Panc1 (cell line): Measurements from ENCODE around the gene UGT2A1. TPM values are rescaled to one million over a fixed set of nuclear protein-coding genes. Genes with fewer than 3 reads are reported as not detected.
"Not testable (repeated sequence)": the region's sequence is repeated elsewhere in the genome, so short reads cannot be mapped to it uniquely, and the experiment has no call there.

Experiments used
- ATAC-seq: fragments of 200-7000 bp; cut with Tn5 transposase; 2 replicates; pipeline ENCODE4 v1.9.1; 2020; ENCODE audit warnings: mild to moderate bottlenecking, moderate library complexity
- BruUV-seq: library from RNA; stranded (reverse); fragments of 400-500 nt; replicated peaks from 2 replicates; lab custom pipeline; 2021; lab: Mats Ljungman, UMichigan
- CTCF ChIA-PET: fragments of 300-600 bp; sonication (Branson Sonifier 250); formaldehyde crosslinking; loops from one replicate; lab custom pipeline; 2022; ENCODE audit warnings: antibody characterized with exemption; lab: Charles Lee
- POLR2A ChIA-PET: fragments of 300-600 bp; sonication (Branson Sonifier 250); formaldehyde crosslinking; loops from one replicate; lab custom pipeline; 2022; ENCODE audit warnings: antibody characterized with exemption; lab: Charles Lee
- DNase-seq: peaks from one replicate; pipeline ENCODE4 v3.0.0-alpha.2; 2010; ENCODE audit warnings: low read depth, low spot score
- H3K27ac ChIP-seq: 2 replicates; pipeline ENCODE4 v1.5.1; 2011; ENCODE audit warnings: mild to moderate bottlenecking, low read length, inconsistent platforms
- H3K27me3 ChIP-seq: fragments of 200-500 bp; sonication (Bioruptor generic); 2 replicates; pipeline ENCODE4 v1.6.0; 2014; ENCODE audit warnings: low read length, inconsistent platforms; ENCODE audit not compliant: control insufficient read depth, insufficient read depth
- H3K36me3 ChIP-seq: fragments of 200-500 bp; sonication (Bioruptor generic); 2 replicates; pipeline ENCODE4 v1.5.1; 2014; ENCODE audit warnings: inconsistent platforms, mild to moderate bottlenecking, low read length, moderate library complexity; ENCODE audit not compliant: control insufficient read depth, insufficient read depth
- H3K4me1 ChIP-seq: 2 replicates; pipeline ENCODE4 v1.5.1; 2011; ENCODE audit warnings: inconsistent platforms, mild to moderate bottlenecking, low read length, moderate library complexity; ENCODE audit not compliant: control insufficient read depth, insufficient read depth
- H3K4me3 ChIP-seq, 2 experiments: 2 replicates each; pipeline ENCODE4 v1.5.1; 2011 to 2012; ENCODE audit warnings: low read depth in 2 of 2, low read length in 2 of 2, mild to moderate bottlenecking in 2 of 2, inconsistent platforms in 1 of 2, moderate library complexity in 1 of 2
- H3K9me3 ChIP-seq: fragments of 200-500 bp; sonication (Bioruptor generic); 2 replicates; pipeline ENCODE4 v1.5.1; 2014; ENCODE audit warnings: low read depth, mild to moderate bottlenecking, inconsistent platforms, low read length, moderate library complexity; ENCODE audit not compliant: control insufficient read depth, insufficient read depth
- CTCF ChIP-seq: fragments of 450-650 bp; IDR thresholded peaks from 2 replicates; pipeline ENCODE4 v1.5.1; 2017; ENCODE audit warnings: mild to moderate bottlenecking
- POLR2AphosphoS5 ChIP-seq: IDR thresholded peaks from 2 replicates; pipeline ENCODE4 v1.6.1; 2012; ENCODE audit warnings: mild to moderate bottlenecking, low read depth, low read length, moderate library complexity
- REST ChIP-seq, 2 experiments: IDR thresholded peaks; 2 replicates each; pipeline ENCODE4 v1.6.1; 2011 to 2012; ENCODE audit warnings: low read depth in 2 of 2, control low read depth in 1 of 2, low read length in 1 of 2, mild to moderate bottlenecking in 1 of 2, moderate library complexity in 1 of 2; ENCODE audit not compliant: insufficient read depth in 1 of 2
- SIN3A ChIP-seq: IDR thresholded peaks from 2 replicates; pipeline ENCODE4 v1.6.1; 2012; ENCODE audit warnings: low read depth, mild to moderate bottlenecking, low read length, moderate library complexity, borderline replicate concordance; ENCODE audit not compliant: insufficient read depth
- TCF7L2 ChIP-seq: IDR thresholded peaks from 2 replicates; pipeline ENCODE4 v1.6.1; 2011; ENCODE audit warnings: mild to moderate bottlenecking, low read depth, low read length, inconsistent platforms
- in situ Hi-C: cut with HindIII; loops from 2 replicates; pipeline ENCODE4 v1.10.0; 2016; ENCODE audit warnings: low sequenced_read_pairs, low pct_unique_long_range_greater_than_20kb
- intact Hi-C: fragments of 100-400 bp; cut with micrococcal nuclease; formaldehyde crosslinking; loops from one replicate; pipeline ENCODE4 v1.10.0; 2022; ENCODE audit not compliant: unreplicated experiment
- total RNA-seq: library from RNA; stranded (reverse); gene quantifications from one replicate; pipeline ENCODE4 v1.2.1, GENCODE V29; 2021; ENCODE audit not compliant: unreplicated experiment

UGT2A1 gene
- total RNA-seq, 1 experiment from 2014 or later: not detected

- no peak overlapping the region for H3K4me3 ChIP-seq
- in situ Hi-C loops (no loop called here), intact Hi-C loops (no loop called here)
- BruUV-seq: no TSS peak
- ATAC-seq (no peak), DNase-seq (no peak)
- H3K4me1 ChIP-seq: no peaks in the 10 kb centered on the region
- H3K27ac ChIP-seq: no peak overlapping the region
- TF ChIP-seq REST (IDR thresholded peaks at IDR 0.05; ENCODE audit: insufficient read depth in 1 of 2, low read depth in 2 of 2, low read length in 1 of 2) (no peak), TCF7L2 (no peak), POLR2AphosphoS5 (no peak), CTCF (no peak), SIN3A (no peak)
- H3K9me3 ChIP-seq: no peaks in the 10 kb centered on the region
- no peaks in the 10 kb centered on the region for H3K36me3 ChIP-seq
- CTCF ChIA-PET: no interaction called here
- POLR2A ChIA-PET: no interaction called here
- no peaks in the 10 kb centered on the region for H3K27me3 ChIP-seq
Observed at GRCh38 chr4:69668680-69669079, 15.6 kb upstream of the UGT2A1 start.

- POLR2A ChIA-PET, intact Hi-C loops, H3K27me3 ChIP-seq, ATAC-seq, H3K27ac ChIP-seq, CTCF ChIA-PET, H3K4me1 ChIP-seq, BruUV-seq, in situ Hi-C loops, H3K9me3 ChIP-seq, H3K4me3 ChIP-seq, DNase-seq, H3K36me3 ChIP-seq: not testable (repeated sequence)
Observed at GRCh38 chr4:69664009-69664408, 11.0 kb upstream of the UGT2A1 start.

- H3K27ac ChIP-seq, H3K4me3 ChIP-seq, POLR2A ChIA-PET, H3K27me3 ChIP-seq, H3K9me3 ChIP-seq, DNase-seq, in situ Hi-C loops, CTCF ChIA-PET, H3K4me1 ChIP-seq, intact Hi-C loops, BruUV-seq, ATAC-seq, H3K36me3 ChIP-seq: not testable (repeated sequence)
Observed at GRCh38 chr4:69661130-69661803, 8.2 kb upstream of the UGT2A1 start.
